Esophagus muscularis mucosa (tissue), 4 donors: ENCODE results near the gene KRT71.

Source experiments
- CTCF ChIP-seq, 3 experiments: fragments of 200-600 bp in 2 of 3; fragments of 450-650 bp in 1 of 3; sonication (generic) in 2 of 3; IDR thresholded peaks; one replicate each; pipeline ENCODE4 v1.5.1; 2017 to 2019; ENCODE audit warnings: antibody characterized with exemption in 3 of 3, mild to moderate bottlenecking in 2 of 3, moderate library complexity in 1 of 3
- EP300 ChIP-seq: sonication (generic); formaldehyde crosslinking; IDR thresholded peaks from one replicate; pipeline ENCODE4 v1.6.1; 2017; ENCODE audit warnings: antibody characterized with exemption
- POLR2A ChIP-seq: fragments of 450-650 bp; IDR thresholded peaks from one replicate; pipeline ENCODE4 v1.6.1; 2017; ENCODE audit warnings: antibody characterized with exemption, moderate library complexity, mild to moderate bottlenecking, low read depth
- POLR2AphosphoS5 ChIP-seq, 2 donors: sonication (generic); formaldehyde crosslinking; IDR thresholded peaks; one replicate each; pipeline ENCODE4 v1.6.1; 2017; ENCODE audit warnings: antibody characterized with exemption in 2 of 2

GRCh38 chr12:52533686-52534470 is 19.1 kb downstream of the KRT71 start:
- no peak for TF ChIP-seq CTCF (IDR thresholded peaks at IDR 0.05)
- no peak for TF ChIP-seq POLR2AphosphoS5 (IDR thresholded peaks at IDR 0.05)
- no peak for TF ChIP-seq POLR2A
- TF ChIP-seq EP300, result no peak
